Epithelial cell of prostate (primary cell): ENCODE results near the gene NFYA.

Experiments used
- DNase-seq: peaks from one replicate; pipeline ENCODE4 v3.0.0-alpha.2; 2011; ENCODE audit warnings: low read depth, low spot score
- H3K27ac ChIP-seq: fragments of 450-650 bp; 2 replicates; pipeline ENCODE4 v1.5.1; 2017; ENCODE audit warnings: mild to moderate bottlenecking

NFYA gene

GRCh38 chr6:41071923-41072835, 595 bp upstream of the NFYA start, which contains the start of gene OARD1:
OARD1 (minus strand) TSS chr6:41072356; CDS start chr6:41071634, 722 bp downstream.
- peak; percentile 95 for DNase-seq
- H3K27ac ChIP-seq: peak within 1 kb of the TSS; percentile 98

- DNase-seq: peak; percentile 34
- H3K27ac ChIP-seq: peak overlapping the region; percentile 98
Observed at GRCh38 chr6:41073203-41073967, 611 bp downstream of the NFYA start.

- peak overlapping the region; percentile 98 for H3K27ac ChIP-seq
- DNase-seq: no peak
Observed at GRCh38 chr6:41073968-41074691, 1.4 kb downstream of the NFYA start.

GRCh38 chr6:41074692-41075436, 2.1 kb downstream of the NFYA start:
- peak overlapping the region; percentile 98 for H3K27ac ChIP-seq
- DNase-seq: no peak

GRCh38 chr6:41075651-41076626, 3.2 kb downstream of the NFYA start:
- DNase-seq: no peak
- H3K27ac ChIP-seq: no peak overlapping the region

GRCh38 chr6:41077536-41077935, 4.8 kb downstream of the NFYA start:
- H3K27ac ChIP-seq: no peak overlapping the region
- DNase-seq: no peak

GRCh38 chr6:41078101-41078500, 5.3 kb downstream of the NFYA start:
- H3K27ac ChIP-seq: no peak overlapping the region
- no peak for DNase-seq

GRCh38 chr6:41079080-41079479, 6.3 kb downstream of the NFYA start:
- H3K27ac ChIP-seq: no peak overlapping the region

GRCh38 chr6:41080621-41081020, 7.8 kb downstream of the NFYA start:
- H3K27ac ChIP-seq: no peak overlapping the region
- no peak for DNase-seq

More at GRCh38 chr6:41079080-41079479, 6.3 kb downstream of the NFYA start:
- no peak for DNase-seq

GRCh38 chr6:41083072-41083471, 10.3 kb downstream of the NFYA start:
- no peak overlapping the region for H3K27ac ChIP-seq
- no peak for DNase-seq

GRCh38 chr6:41085182-41085581, 12.4 kb downstream of the NFYA start:
- no peak overlapping the region for H3K27ac ChIP-seq
- no peak for DNase-seq

- H3K27ac ChIP-seq: no peak overlapping the region
- no peak for DNase-seq
Observed at GRCh38 chr6:41088451-41088850, 15.7 kb downstream of the NFYA start.

GRCh38 chr6:41090841-41091761, 18.3 kb downstream of the NFYA start:
- no peak for DNase-seq
- no peak overlapping the region for H3K27ac ChIP-seq

GRCh38 chr6:41092421-41093140, 19.8 kb downstream of the NFYA start:
- H3K27ac ChIP-seq: no peak overlapping the region
- DNase-seq: no peak

- DNase-seq: no peak
- H3K27ac ChIP-seq: no peak overlapping the region
Observed at GRCh38 chr6:41093729-41094128, 21.0 kb downstream of the NFYA start.

- H3K27ac ChIP-seq: peak overlapping the region; percentile 26
Observed at GRCh38 chr6:41097467-41098090, 24.8 kb downstream of the NFYA start.

GRCh38 chr6:41098366-41098765, 25.6 kb downstream of the NFYA start:
- no peak overlapping the region for H3K27ac ChIP-seq
- no peak for DNase-seq

More at GRCh38 chr6:41097467-41098090, 24.8 kb downstream of the NFYA start:
- DNase-seq: no peak
